HEK293 (cell line): ENCODE data around the gene PUM2.

Experiments used
- CTCF ChIA-PET: fragments of 350-600 bp; formaldehyde crosslinking; extraction: SDS; loops from one replicate; lab custom pipeline; 2021; ENCODE audit warnings: antibody characterized with exemption; lab: Yijun Ruan, JAX
- POLR2A ChIA-PET: fragments of 300-600 bp; formaldehyde crosslinking; extraction: SDS; loops from one replicate; lab custom pipeline; 2020; ENCODE audit warnings: antibody characterized with exemption, inconsistent platforms; lab: Yijun Ruan, JAX
- H3K27ac ChIP-seq: fragments of 200-500 bp; sonication (Bioruptor generic); 2 replicates; pipeline ENCODE4 v1.5.1; 2014; ENCODE audit warnings: low read depth, low read length, control low read depth, inconsistent platforms; ENCODE audit errors: extremely low read depth
- H3K36me3 ChIP-seq, 2 experiments: fragments of 200-500 bp in 1 of 2; sonication (Bioruptor generic) in 1 of 2; 1 replicate in 1 of 2; 2 replicates in 1 of 2; pipeline ENCODE4 v1.5.1; 2014 to 2017; ENCODE audit warnings: inconsistent platforms in 2 of 2, low read length in 2 of 2; ENCODE audit not compliant: control insufficient read depth in 2 of 2, insufficient read depth in 1 of 2
- H3K4me1 ChIP-seq: fragments of 200-500 bp; sonication (Bioruptor generic); 2 replicates; pipeline ENCODE4 v1.5.1; 2014; ENCODE audit warnings: mild to moderate bottlenecking, low read length, inconsistent platforms; ENCODE audit not compliant: control insufficient read depth, insufficient read depth
- H3K4me3 ChIP-seq: 2 replicates; pipeline ENCODE4 v1.5.1; 2011; ENCODE audit warnings: low read depth, mild to moderate bottlenecking, control low read depth, low read length, moderate library complexity
- H3K9me3 ChIP-seq: fragments of 200-500 bp; sonication (Bioruptor generic); 2 replicates; pipeline ENCODE4 v1.5.1; 2014; ENCODE audit warnings: low read depth, low read length, inconsistent platforms; ENCODE audit not compliant: control insufficient read depth, insufficient read depth
- KLF8 ChIP-seq: fragments of 450-650 bp; formaldehyde crosslinking; IDR thresholded peaks from 2 replicates; pipeline ENCODE4 v1.5.1; 2016; ENCODE audit warnings: missing biosample characterization, missing genetic modification characterization
- MEIS1 ChIP-seq: sonication (generic); formaldehyde crosslinking; IDR thresholded peaks from 2 replicates; pipeline ENCODE4 v1.8.1; 2022; ENCODE audit warnings: missing genetic modification reagents, mild to moderate bottlenecking, borderline replicate concordance
- ZBTB8A ChIP-seq: fragments of 450-650 bp; formaldehyde crosslinking; IDR thresholded peaks from 2 replicates; pipeline ENCODE4 v1.5.1; 2016; ENCODE audit warnings: missing biosample characterization, missing genetic modification characterization
- ZFP3 ChIP-seq: fragments of 450-650 bp; formaldehyde crosslinking; IDR thresholded peaks from 2 replicates; pipeline ENCODE4 v1.5.1; 2016; ENCODE audit warnings: low read depth, missing biosample characterization, missing genetic modification characterization
- ZNF529 ChIP-seq: fragments of 450-650 bp; formaldehyde crosslinking; IDR thresholded peaks from 2 replicates; pipeline ENCODE4 v1.5.1; 2017; ENCODE audit warnings: missing genetic modification characterization, missing biosample characterization; ENCODE audit not compliant: insufficient replicate concordance
- ZNF549 ChIP-seq: fragments of 450-650 bp; IDR thresholded peaks from 2 replicates; pipeline ENCODE4 v1.5.1; 2018; ENCODE audit warnings: missing biosample characterization, missing genetic modification characterization, mild to moderate bottlenecking, inconsistent platforms, moderate library complexity
- ZNF792 ChIP-seq: fragments of 450-650 bp; formaldehyde crosslinking; IDR thresholded peaks from 2 replicates; pipeline ENCODE4 v1.5.1; 2016; ENCODE audit warnings: missing biosample characterization, missing genetic modification characterization
- TF ChIP-seq, protein P1 (sequence below): fragments of 450-650 bp; formaldehyde crosslinking; IDR thresholded peaks from 2 replicates; pipeline ENCODE4 v1.5.1; 2016; ENCODE audit warnings: missing biosample characterization, missing genetic modification characterization
- TF ChIP-seq, protein P2 (sequence below): fragments of 450-650 bp; formaldehyde crosslinking; IDR thresholded peaks from 2 replicates; pipeline ENCODE4 v1.5.1; 2016; ENCODE audit warnings: missing biosample characterization, missing genetic modification characterization
- TF ChIP-seq, protein P3 (sequence below): fragments of 450-650 bp; formaldehyde crosslinking; IDR thresholded peaks from 2 replicates; pipeline ENCODE4 v1.5.1; 2017; ENCODE audit warnings: missing biosample characterization, missing genetic modification characterization
- TF ChIP-seq, protein P4 (sequence below): fragments of 450-650 bp; formaldehyde crosslinking; IDR thresholded peaks from 2 replicates; pipeline ENCODE4 v1.5.1; 2016; ENCODE audit warnings: missing biosample characterization, missing genetic modification characterization
- TF ChIP-seq, protein P5 (sequence below): fragments of 450-650 bp; formaldehyde crosslinking; IDR thresholded peaks from 2 replicates; pipeline ENCODE4 v1.5.1; 2016; ENCODE audit warnings: missing biosample characterization, missing genetic modification characterization, borderline replicate concordance
- TF ChIP-seq, protein P6 (sequence below): fragments of 450-650 bp; formaldehyde crosslinking; IDR thresholded peaks from 2 replicates; pipeline ENCODE4 v1.5.1; 2017; ENCODE audit warnings: missing biosample characterization, missing genetic modification characterization

The PUM2 gene

DNA sequence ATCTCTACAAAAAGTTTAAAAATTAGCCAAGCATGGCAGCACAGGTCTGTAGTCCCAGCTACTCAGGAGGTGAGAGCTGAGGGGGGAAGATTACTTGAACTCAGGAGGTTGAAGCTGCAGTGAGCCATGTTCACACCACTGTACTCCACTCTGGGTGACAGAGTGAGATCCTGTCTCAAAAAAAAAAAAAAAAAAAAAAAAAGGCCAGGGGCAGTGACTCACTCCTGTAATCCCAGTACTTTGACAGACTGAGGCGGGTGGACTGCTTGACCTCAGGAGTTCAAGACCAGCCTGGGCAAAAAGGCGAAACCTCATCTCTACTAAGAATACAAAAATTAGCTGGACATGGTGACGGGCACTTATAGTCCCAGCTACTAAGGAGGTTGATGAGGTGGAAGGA is 37.0 kb downstream of the PUM2 start:
- CTCF ChIA-PET: interaction anchor here (3.2 to 3.8 kb wide), 2 partner anchors 12 to 23 kb away, joined by 9 to 32 read pairs; no protein-coding TSS in a partner anchor
- Histone ChIP-seq H3K36me3 (peaks cover 76 to 83% of the 10 kb centered on the region in 2 experiments), H3K4me1 (no peaks in the 10 kb centered on the region), H3K4me3 (no peak overlapping the region), H3K27ac (no peak overlapping the region), H3K9me3 (no peaks in the 10 kb centered on the region)
- POLR2A ChIA-PET: no interaction called here
- TF ChIP-seq KLF8 (tag by site-specific recombination): no peak
- TF ChIP-seq, protein P1, sequence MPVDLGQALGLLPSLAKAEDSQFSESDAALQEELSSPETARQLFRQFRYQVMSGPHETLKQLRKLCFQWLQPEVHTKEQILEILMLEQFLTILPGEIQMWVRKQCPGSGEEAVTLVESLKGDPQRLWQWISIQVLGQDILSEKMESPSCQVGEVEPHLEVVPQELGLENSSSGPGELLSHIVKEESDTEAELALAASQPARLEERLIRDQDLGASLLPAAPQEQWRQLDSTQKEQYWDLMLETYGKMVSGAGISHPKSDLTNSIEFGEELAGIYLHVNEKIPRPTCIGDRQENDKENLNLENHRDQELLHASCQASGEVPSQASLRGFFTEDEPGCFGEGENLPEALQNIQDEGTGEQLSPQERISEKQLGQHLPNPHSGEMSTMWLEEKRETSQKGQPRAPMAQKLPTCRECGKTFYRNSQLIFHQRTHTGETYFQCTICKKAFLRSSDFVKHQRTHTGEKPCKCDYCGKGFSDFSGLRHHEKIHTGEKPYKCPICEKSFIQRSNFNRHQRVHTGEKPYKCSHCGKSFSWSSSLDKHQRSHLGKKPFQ (tag by site-specific recombination): 0 out of 2 replicates have a peak, but pooled peaks have one; percentile 22

DNA sequence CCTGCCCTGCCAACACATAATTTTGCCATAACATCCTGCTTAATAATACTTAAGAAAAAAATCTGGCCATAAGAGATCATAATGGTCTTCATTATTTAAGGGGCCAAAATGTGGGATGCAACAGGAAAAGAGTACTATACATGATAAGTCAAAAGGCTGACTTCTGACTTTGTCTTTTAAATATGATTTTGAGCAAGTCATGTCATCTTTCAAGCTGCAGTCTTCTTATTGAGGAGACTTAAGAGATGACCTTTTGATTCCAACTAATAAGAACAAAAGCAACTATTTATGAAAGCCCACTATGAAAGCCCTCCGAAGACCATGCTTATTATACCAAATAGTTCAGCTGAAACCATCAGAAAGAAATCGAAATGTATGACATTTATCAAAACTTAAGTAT is 41.6 kb downstream of the PUM2 start:
- Histone ChIP-seq H3K9me3 (no peaks in the 10 kb centered on the region), H3K36me3 (peaks cover 71 to 82% of the 10 kb centered on the region in 2 experiments), H3K27ac (no peak overlapping the region), H3K4me1 (peaks cover 7% of the 10 kb centered on the region; the same call in 1 of the 2 replicates), H3K4me3 (no peak overlapping the region)
- ChIA-PET CTCF (interaction anchor here (1.2 to 2.6 kb wide), 2 partner anchors 17 to 18 kb away, joined by 9 to 19 read pairs; no protein-coding TSS in a partner anchor), POLR2A (no interaction called here)
- TF ChIP-seq, protein P2, sequence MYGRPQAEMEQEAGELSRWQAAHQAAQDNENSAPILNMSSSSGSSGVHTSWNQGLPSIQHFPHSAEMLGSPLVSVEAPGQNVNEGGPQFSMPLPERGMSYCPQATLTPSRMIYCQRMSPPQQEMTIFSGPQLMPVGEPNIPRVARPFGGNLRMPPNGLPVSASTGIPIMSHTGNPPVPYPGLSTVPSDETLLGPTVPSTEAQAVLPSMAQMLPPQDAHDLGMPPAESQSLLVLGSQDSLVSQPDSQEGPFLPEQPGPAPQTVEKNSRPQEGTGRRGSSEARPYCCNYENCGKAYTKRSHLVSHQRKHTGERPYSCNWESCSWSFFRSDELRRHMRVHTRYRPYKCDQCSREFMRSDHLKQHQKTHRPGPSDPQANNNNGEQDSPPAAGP (tag by site-specific recombination): no peak
- TF ChIP-seq, protein P3, sequence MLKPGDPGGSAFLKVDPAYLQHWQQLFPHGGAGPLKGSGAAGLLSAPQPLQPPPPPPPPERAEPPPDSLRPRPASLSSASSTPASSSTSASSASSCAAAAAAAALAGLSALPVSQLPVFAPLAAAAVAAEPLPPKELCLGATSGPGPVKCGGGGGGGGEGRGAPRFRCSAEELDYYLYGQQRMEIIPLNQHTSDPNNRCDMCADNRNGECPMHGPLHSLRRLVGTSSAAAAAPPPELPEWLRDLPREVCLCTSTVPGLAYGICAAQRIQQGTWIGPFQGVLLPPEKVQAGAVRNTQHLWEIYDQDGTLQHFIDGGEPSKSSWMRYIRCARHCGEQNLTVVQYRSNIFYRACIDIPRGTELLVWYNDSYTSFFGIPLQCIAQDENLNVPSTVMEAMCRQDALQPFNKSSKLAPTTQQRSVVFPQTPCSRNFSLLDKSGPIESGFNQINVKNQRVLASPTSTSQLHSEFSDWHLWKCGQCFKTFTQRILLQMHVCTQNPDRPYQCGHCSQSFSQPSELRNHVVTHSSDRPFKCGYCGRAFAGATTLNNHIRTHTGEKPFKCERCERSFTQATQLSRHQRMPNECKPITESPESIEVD (tag by site-specific recombination): no peak
- TF ChIP-seq, protein P4, sequence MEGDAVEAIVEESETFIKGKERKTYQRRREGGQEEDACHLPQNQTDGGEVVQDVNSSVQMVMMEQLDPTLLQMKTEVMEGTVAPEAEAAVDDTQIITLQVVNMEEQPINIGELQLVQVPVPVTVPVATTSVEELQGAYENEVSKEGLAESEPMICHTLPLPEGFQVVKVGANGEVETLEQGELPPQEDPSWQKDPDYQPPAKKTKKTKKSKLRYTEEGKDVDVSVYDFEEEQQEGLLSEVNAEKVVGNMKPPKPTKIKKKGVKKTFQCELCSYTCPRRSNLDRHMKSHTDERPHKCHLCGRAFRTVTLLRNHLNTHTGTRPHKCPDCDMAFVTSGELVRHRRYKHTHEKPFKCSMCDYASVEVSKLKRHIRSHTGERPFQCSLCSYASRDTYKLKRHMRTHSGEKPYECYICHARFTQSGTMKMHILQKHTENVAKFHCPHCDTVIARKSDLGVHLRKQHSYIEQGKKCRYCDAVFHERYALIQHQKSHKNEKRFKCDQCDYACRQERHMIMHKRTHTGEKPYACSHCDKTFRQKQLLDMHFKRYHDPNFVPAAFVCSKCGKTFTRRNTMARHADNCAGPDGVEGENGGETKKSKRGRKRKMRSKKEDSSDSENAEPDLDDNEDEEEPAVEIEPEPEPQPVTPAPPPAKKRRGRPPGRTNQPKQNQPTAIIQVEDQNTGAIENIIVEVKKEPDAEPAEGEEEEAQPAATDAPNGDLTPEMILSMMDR (tag by site-specific recombination): no peak
- no peak for TF ChIP-seq ZBTB8A (tag by site-specific recombination)
- no peak for TF ChIP-seq MEIS1 (CRISPR knock-in tag)

DNA sequence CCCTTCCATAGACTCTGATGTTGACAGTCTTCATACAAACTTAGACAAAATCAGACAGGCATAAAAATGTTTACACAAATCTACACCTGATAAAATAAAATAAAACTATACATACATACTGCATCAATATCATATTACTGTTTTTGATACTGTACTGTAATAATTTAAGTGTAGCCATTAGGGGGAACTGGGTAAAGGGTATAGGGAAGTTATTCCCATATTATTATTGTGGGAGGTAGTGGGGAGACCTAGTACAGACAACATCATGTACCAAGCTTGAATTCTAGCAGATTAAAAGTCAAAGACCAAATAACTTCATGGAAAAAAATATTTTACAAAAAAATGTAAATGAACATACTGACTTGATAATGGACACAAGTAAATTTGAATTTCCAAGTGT is 43.3 kb downstream of the PUM2 start:
- ChIA-PET POLR2A (no interaction called here), CTCF (interaction anchor here (1.6 to 2.6 kb wide), 2 partner anchors 16 to 19 kb away, joined by 6 to 19 read pairs; no protein-coding TSS in a partner anchor)

DNA sequence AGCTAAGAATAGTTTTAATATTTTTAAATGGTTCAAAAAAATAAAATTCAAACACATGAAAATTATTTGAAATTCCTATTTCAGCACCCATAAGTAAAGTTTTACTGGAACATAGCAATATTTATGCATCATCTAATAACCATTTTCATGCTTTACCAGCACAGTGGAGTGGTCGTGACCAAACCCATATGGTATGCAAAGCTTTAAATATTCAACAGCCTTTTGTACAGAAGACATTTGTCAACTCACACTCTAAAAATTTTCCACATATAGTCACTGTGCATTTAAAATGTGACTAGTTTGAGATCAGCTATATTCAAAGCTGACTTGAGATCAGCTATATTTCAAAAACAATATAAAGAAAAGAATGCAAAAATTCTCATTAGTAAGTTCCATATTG is 46.2 kb downstream of the PUM2 start:
- no peak overlapping the region for H3K27ac ChIP-seq
- peaks cover 8% of the 10 kb centered on the region; the same call in 1 of the 2 replicates for H3K4me1 ChIP-seq
- no peak overlapping the region for H3K4me3 ChIP-seq
- peaks cover 57 to 81% of the 10 kb centered on the region in 2 experiments for H3K36me3 ChIP-seq
- ChIA-PET POLR2A (no interaction called here), CTCF (interaction anchor here (0.6 to 3.4 kb wide), 7 partner anchors 9 to 338 kb away, joined by 4 to 24 read pairs (median 4); no protein-coding TSS in a partner anchor)
- no peaks in the 10 kb centered on the region for H3K9me3 ChIP-seq
- TF ChIP-seq ZFP3 (no peak), ZNF549 (tag by site-specific recombination) (no peak)
- TF ChIP-seq, protein P5, sequence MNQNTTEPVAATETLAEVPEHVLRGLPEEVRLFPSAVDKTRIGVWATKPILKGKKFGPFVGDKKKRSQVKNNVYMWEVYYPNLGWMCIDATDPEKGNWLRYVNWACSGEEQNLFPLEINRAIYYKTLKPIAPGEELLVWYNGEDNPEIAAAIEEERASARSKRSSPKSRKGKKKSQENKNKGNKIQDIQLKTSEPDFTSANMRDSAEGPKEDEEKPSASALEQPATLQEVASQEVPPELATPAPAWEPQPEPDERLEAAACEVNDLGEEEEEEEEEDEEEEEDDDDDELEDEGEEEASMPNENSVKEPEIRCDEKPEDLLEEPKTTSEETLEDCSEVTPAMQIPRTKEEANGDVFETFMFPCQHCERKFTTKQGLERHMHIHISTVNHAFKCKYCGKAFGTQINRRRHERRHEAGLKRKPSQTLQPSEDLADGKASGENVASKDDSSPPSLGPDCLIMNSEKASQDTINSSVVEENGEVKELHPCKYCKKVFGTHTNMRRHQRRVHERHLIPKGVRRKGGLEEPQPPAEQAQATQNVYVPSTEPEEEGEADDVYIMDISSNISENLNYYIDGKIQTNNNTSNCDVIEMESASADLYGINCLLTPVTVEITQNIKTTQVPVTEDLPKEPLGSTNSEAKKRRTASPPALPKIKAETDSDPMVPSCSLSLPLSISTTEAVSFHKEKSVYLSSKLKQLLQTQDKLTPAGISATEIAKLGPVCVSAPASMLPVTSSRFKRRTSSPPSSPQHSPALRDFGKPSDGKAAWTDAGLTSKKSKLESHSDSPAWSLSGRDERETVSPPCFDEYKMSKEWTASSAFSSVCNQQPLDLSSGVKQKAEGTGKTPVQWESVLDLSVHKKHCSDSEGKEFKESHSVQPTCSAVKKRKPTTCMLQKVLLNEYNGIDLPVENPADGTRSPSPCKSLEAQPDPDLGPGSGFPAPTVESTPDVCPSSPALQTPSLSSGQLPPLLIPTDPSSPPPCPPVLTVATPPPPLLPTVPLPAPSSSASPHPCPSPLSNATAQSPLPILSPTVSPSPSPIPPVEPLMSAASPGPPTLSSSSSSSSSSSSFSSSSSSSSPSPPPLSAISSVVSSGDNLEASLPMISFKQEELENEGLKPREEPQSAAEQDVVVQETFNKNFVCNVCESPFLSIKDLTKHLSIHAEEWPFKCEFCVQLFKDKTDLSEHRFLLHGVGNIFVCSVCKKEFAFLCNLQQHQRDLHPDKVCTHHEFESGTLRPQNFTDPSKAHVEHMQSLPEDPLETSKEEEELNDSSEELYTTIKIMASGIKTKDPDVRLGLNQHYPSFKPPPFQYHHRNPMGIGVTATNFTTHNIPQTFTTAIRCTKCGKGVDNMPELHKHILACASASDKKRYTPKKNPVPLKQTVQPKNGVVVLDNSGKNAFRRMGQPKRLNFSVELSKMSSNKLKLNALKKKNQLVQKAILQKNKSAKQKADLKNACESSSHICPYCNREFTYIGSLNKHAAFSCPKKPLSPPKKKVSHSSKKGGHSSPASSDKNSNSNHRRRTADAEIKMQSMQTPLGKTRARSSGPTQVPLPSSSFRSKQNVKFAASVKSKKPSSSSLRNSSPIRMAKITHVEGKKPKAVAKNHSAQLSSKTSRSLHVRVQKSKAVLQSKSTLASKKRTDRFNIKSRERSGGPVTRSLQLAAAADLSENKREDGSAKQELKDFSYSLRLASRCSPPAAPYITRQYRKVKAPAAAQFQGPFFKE (tag by site-specific recombination): no peak
- TF ChIP-seq, protein P6, sequence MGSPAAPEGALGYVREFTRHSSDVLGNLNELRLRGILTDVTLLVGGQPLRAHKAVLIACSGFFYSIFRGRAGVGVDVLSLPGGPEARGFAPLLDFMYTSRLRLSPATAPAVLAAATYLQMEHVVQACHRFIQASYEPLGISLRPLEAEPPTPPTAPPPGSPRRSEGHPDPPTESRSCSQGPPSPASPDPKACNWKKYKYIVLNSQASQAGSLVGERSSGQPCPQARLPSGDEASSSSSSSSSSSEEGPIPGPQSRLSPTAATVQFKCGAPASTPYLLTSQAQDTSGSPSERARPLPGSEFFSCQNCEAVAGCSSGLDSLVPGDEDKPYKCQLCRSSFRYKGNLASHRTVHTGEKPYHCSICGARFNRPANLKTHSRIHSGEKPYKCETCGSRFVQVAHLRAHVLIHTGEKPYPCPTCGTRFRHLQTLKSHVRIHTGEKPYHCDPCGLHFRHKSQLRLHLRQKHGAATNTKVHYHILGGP: no peak

More for the DNA sequence above, 43.3 kb downstream of the PUM2 start:
- TF ChIP-seq ZNF792 (no peak), ZNF529 (tag by site-specific recombination) (peak; percentile 93)
- Histone ChIP-seq H3K4me3 (no peak overlapping the region), H3K4me1 (peaks cover 8% of the 10 kb centered on the region; the same call in 1 of the 2 replicates), H3K27ac (no peak overlapping the region), H3K9me3 (no peaks in the 10 kb centered on the region), H3K36me3 (peaks cover 70 to 89% of the 10 kb centered on the region in 2 experiments)
